Measurements from ENCODE around the gene NDUFB3. TPM values are rescaled to one million over a fixed set of nuclear protein-coding genes. Genes with fewer than 3 reads are reported as not detected.

Gene NDUFB3
- total and polyA plus RNA-seq, 2 experiments from 2014 or later, result 34.3 to 230 TPM

GRCh38 chr2:201090574-201090973 lies 18.8 kb downstream of the NDUFB3 start (continued):
- TF ChIP-seq CTCF (conservative IDR thresholded peaks at IDR 0.05; ENCODE audit: low read depth in 2 of 2), result no peak
- TF ChIP-seq, protein P1, sequence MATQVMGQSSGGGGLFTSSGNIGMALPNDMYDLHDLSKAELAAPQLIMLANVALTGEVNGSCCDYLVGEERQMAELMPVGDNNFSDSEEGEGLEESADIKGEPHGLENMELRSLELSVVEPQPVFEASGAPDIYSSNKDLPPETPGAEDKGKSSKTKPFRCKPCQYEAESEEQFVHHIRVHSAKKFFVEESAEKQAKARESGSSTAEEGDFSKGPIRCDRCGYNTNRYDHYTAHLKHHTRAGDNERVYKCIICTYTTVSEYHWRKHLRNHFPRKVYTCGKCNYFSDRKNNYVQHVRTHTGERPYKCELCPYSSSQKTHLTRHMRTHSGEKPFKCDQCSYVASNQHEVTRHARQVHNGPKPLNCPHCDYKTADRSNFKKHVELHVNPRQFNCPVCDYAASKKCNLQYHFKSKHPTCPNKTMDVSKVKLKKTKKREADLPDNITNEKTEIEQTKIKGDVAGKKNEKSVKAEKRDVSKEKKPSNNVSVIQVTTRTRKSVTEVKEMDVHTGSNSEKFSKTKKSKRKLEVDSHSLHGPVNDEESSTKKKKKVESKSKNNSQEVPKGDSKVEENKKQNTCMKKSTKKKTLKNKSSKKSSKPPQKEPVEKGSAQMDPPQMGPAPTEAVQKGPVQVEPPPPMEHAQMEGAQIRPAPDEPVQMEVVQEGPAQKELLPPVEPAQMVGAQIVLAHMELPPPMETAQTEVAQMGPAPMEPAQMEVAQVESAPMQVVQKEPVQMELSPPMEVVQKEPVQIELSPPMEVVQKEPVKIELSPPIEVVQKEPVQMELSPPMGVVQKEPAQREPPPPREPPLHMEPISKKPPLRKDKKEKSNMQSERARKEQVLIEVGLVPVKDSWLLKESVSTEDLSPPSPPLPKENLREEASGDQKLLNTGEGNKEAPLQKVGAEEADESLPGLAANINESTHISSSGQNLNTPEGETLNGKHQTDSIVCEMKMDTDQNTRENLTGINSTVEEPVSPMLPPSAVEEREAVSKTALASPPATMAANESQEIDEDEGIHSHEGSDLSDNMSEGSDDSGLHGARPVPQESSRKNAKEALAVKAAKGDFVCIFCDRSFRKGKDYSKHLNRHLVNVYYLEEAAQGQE (IDR thresholded peaks at IDR 0.05; ENCODE audit: unreplicated experiment), result no peak
- no peak for TF ChIP-seq EZH2 (IDR thresholded peaks at IDR 0.05; ENCODE audit: low read depth, unreplicated experiment)
- no peak for TF ChIP-seq POLR2AphosphoS5 (IDR thresholded peaks at IDR 0.05; ENCODE audit: low read depth)
- no peak for TF ChIP-seq JUNB (IDR thresholded peaks at IDR 0.05; ENCODE audit: unreplicated experiment)
- TF ChIP-seq ZNF331 (CRISPR knock-in tag; IDR thresholded peaks at IDR 0.05; ENCODE audit: low read depth), result no peak
- TF ChIP-seq EZH2phosphoT487 (IDR thresholded peaks at IDR 0.05; ENCODE audit: unreplicated experiment), result no peak

DNA sequence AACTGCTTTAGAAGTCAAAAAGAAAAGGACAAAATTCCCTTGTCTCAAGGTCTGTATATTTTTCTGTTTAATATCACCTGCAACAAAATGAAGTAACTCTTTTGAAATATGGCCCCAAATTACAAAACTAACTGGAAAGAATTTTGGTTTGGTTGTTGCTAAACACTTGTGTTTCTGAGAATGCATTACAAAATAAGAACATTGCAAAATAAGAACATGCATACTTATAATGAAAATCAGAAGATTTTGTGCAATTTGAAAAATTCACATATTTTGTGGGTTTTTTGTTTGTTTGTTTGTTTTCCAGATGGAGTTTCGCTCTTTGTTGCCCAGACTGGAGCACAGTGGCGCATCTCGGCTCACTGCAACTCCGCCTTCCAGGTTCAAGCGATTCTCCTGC lies 21.8 kb downstream of the NDUFB3 start:
- Histone ChIP-seq H3K79me2 (replicated peaks; ENCODE audit: insufficient read depth) (no peaks in the 10 kb centered on the region), H3K27ac (ENCODE audit: low read depth) (no peak overlapping the region), H3K36me3 (ENCODE audit: insufficient read depth) (no peaks in the 10 kb centered on the region), H2AFZ (no peak overlapping the region), H3K4me3 (no peak overlapping the region), H4K20me1 (replicated peaks; ENCODE audit: insufficient read depth) (no peaks in the 10 kb centered on the region), H3K4me2 (no peak overlapping the region), H3K27me3 (ENCODE audit: insufficient read depth) (no peaks in the 10 kb centered on the region), H3K4me1 (ENCODE audit: insufficient read depth) (no peaks in the 10 kb centered on the region), H3K9me2 (ENCODE audit: insufficient read depth) (no peaks in the 10 kb centered on the region), H3F3A (replicated peaks; ENCODE audit: low read depth) (no peaks in the 10 kb centered on the region)
- Mint-ChIP-seq H3K36me3 (ENCODE audit: low read depth) (no peaks in the 10 kb centered on the region), H3K27ac (no peak overlapping the region), H3K4me3 (no peak overlapping the region), H3K4me1 (no peaks in the 10 kb centered on the region), H3K27me3 (ENCODE audit: insufficient read depth, low read depth, poor library complexity) (peaks cover 3% of the 10 kb centered on the region), H3K9me3 (no peaks in the 10 kb centered on the region)
- ATAC-seq (no peak), DNase-seq (ENCODE audit: low spot score) (no peak)
- TF ChIP-seq EZH2 (IDR thresholded peaks at IDR 0.05; ENCODE audit: low read depth, unreplicated experiment) (no peak), ZNF114 (CRISPR knock-in tag; IDR thresholded peaks at IDR 0.05) (no peak), CREB1 (CRISPR knock-in tag; IDR thresholded peaks at IDR 0.05; ENCODE audit: low read depth) (no peak), STAT1 (IDR thresholded peaks at IDR 0.05; ENCODE audit: unreplicated experiment) (no peak)
- TF ChIP-seq, protein P2, sequence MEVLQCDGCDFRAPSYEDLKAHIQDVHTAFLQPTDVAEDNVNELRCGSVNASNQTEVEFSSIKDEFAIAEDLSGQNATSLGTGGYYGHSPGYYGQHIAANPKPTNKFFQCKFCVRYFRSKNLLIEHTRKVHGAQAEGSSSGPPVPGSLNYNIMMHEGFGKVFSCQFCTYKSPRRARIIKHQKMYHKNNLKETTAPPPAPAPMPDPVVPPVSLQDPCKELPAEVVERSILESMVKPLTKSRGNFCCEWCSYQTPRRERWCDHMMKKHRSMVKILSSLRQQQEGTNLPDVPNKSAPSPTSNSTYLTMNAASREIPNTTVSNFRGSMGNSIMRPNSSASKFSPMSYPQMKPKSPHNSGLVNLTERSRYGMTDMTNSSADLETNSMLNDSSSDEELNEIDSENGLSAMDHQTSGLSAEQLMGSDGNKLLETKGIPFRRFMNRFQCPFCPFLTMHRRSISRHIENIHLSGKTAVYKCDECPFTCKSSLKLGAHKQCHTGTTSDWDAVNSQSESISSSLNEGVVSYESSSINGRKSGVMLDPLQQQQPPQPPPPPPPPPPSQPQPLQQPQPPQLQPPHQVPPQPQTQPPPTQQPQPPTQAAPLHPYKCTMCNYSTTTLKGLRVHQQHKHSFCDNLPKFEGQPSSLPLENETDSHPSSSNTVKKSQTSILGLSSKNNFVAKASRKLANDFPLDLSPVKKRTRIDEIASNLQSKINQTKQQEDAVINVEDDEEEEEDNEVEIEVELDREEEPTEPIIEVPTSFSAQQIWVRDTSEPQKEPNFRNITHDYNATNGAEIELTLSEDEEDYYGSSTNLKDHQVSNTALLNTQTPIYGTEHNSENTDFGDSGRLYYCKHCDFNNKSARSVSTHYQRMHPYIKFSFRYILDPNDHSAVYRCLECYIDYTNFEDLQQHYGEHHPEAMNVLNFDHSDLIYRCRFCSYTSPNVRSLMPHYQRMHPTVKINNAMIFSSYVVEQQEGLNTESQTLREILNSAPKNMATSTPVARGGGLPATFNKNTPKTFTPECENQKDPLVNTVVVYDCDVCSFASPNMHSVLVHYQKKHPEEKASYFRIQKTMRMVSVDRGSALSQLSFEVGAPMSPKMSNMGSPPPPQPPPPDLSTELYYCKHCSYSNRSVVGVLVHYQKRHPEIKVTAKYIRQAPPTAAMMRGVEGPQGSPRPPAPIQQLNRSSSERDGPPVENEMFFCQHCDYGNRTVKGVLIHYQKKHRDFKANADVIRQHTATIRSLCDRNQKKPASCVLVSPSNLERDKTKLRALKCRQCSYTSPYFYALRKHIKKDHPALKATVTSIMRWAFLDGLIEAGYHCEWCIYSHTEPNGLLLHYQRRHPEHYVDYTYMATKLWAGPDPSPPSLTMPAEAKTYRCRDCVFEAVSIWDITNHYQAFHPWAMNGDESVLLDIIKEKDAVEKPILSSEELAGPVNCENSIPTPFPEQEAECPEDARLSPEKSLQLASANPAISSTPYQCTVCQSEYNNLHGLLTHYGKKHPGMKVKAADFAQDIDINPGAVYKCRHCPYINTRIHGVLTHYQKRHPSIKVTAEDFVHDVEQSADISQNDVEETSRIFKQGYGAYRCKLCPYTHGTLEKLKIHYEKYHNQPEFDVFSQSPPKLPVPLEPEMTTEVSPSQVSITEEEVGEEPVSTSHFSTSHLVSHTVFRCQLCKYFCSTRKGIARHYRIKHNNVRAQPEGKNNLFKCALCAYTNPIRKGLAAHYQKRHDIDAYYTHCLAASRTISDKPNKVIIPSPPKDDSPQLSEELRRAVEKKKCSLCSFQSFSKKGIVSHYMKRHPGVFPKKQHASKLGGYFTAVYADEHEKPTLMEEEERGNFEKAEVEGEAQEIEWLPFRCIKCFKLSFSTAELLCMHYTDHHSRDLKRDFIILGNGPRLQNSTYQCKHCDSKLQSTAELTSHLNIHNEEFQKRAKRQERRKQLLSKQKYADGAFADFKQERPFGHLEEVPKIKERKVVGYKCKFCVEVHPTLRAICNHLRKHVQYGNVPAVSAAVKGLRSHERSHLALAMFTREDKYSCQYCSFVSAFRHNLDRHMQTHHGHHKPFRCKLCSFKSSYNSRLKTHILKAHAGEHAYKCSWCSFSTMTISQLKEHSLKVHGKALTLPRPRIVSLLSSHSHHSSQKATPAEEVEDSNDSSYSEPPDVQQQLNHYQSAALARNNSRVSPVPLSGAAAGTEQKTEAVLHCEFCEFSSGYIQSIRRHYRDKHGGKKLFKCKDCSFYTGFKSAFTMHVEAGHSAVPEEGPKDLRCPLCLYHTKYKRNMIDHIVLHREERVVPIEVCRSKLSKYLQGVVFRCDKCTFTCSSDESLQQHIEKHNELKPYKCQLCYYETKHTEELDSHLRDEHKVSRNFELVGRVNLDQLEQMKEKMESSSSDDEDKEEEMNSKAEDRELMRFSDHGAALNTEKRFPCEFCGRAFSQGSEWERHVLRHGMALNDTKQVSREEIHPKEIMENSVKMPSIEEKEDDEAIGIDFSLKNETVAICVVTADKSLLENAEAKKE (CRISPR knock-in tag; IDR thresholded peaks at IDR 0.05), result no peak
- TF ChIP-seq, protein P3, sequence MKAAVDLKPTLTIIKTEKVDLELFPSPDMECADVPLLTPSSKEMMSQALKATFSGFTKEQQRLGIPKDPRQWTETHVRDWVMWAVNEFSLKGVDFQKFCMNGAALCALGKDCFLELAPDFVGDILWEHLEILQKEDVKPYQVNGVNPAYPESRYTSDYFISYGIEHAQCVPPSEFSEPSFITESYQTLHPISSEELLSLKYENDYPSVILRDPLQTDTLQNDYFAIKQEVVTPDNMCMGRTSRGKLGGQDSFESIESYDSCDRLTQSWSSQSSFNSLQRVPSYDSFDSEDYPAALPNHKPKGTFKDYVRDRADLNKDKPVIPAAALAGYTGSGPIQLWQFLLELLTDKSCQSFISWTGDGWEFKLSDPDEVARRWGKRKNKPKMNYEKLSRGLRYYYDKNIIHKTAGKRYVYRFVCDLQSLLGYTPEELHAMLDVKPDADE (IDR thresholded peaks at IDR 0.05), result no peak

Data from GM23338 (cell line).